SK-N-MC (cell line): Measurements from ENCODE around the gene HPCAL1.

Source experiments
- EZH2 ChIP-seq: fragments of 200-600 bp; sonication (generic); IDR thresholded peaks from one replicate; pipeline ENCODE4 v1.6.1; 2017; ENCODE audit warnings: antibody characterized with exemption
- POLR2AphosphoS5 ChIP-seq: IDR thresholded peaks from 2 replicates; pipeline ENCODE4 v1.6.1; 2012; ENCODE audit warnings: mild to moderate bottlenecking, low read depth, low read length, borderline replicate concordance

DNA sequence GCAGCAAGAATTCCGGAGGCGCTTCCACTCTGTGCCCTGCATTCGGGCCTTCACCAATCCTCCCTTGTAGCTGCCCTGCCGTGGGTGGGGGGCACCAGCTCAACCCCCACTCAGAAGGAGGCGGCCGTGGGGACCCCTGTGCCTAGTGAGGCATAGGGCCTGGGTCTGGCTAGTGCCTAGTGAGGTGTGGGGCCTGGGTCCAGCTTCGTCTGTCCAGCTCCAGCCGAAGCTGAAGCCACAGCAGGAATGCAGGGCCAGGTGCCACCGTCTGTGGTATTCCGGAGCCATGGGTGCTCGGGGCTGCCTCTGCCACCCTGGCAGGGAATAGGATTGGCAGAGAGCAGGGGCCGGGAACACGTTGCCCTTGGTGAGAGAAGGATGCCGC, 133.1 kb downstream of the HPCAL1 start:
- TF ChIP-seq POLR2AphosphoS5: no peak
- no peak for TF ChIP-seq EZH2
